GM19238 (cell line): ENCODE data around the gene ZKSCAN7.
"Not testable (repeated sequence)": the region's sequence is repeated elsewhere in the genome, so short reads cannot be mapped to it uniquely, and the experiment has no call there.

Source experiments
- DNase-seq: peaks from one replicate; pipeline ENCODE4 v3.0.0; 2011; ENCODE audit warnings: low spot score; ENCODE audit not compliant: insufficient read length

ZKSCAN7 gene

DNA sequence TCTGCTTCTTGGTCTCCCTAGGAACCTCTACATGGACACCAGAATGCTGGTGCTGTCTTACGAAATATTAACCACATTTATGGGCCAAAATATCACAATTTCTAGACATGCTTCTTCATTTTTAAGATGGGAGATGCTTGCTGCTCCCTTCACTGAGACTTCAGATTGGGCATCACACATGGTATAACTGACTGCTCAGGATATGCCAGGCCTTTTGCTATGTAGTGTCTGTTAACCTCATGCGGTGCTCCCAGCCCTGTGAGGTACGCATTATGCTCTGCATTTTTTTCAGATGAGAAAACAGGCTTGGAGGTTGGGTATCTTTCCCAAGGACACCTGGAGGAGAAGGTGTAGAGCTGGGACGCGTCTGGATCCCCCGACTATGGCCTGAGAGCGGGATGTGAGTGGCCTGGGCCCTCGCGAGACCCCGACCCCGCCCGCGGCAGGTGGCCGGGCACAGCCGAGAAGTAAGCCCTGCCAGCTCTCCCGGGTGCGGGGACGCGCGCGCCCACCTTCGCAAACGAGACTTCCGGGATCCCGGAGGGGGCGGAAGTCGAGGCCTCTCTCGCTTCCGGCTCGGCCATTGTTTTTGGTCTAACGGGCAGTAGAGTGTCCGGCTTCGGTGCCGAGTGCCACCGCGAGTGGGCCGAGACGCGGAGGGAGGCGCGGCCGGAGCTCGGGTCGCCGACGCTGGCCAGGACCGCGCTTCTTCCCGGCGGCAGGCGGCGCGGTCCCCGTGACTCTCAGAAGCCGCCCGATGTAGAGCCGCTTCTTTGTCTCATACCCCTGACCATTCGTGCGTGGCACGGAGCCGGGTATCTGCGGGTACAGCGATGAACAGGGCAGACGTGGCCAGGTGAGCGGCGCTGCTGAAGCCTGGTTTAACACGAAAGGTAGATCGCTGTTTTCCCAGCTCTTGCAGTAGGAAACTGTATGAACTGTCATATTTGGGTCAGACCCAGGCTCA, at the start of gene ZKSCAN7:
ZKSCAN7 (plus strand) TSS at position 568 of the 967 bp plus-strand sequence. CDS start 1,855 bp downstream, outside the sequence.
- DNase-seq: peak; percentile 70

GRCh38 chr3:44506556-44506955, 48.4 kb upstream of the ZKSCAN7 start:
- no peak for DNase-seq

GRCh38 chr3:44506961-44507360, 48.0 kb upstream of the ZKSCAN7 start:
- DNase-seq: no peak

DNA sequence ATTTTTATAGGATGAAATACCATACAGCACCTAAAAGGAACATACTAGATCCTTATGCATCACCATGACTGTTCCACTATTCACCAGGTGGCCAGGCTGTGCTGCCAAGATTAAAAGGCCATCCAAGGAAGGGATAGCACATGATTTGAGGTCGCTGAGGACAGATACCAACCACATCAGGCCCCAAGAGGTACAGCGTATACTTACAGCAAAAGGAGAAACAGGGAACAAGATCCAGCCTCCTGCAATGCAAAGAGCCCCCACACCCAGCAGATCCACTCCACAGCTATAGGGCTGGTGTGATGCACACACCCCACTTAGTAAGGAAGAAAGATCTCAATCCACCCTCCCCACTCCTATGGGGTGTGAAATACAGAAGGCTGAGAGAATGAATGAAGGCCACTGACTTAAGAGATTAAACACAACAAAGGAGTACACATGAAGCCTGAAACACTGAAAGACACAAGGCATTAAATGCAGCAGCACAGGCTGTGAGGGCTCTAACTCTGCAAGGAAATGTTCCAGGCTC, 45.5 kb upstream of the ZKSCAN7 start:
- no peak for DNase-seq

DNA sequence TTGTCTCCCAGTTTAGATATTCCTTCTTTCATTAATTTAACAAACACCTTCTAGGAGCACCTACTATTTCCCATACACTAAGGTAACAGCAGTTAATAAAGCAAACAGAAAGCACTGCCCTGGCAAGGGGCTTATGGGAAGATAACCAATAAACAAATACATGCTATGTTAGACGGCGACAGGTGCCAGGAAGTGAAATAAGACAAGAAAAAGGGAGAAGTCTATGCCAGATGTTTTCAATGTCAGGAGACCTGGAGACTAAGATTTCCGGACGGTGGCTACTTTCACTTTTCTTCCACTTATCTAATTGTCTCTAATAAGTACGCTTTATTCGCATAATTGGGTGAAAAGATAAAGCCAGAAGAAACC, 45.0 kb upstream of the ZKSCAN7 start:
- DNase-seq: peak; percentile 30

GRCh38 chr3:44511238-44511566, 43.8 kb upstream of the ZKSCAN7 start:
- no peak for DNase-seq

- DNase-seq: no peak
Measured at GRCh38 chr3:44513513-44513912, 41.5 kb upstream of the ZKSCAN7 start.

DNA sequence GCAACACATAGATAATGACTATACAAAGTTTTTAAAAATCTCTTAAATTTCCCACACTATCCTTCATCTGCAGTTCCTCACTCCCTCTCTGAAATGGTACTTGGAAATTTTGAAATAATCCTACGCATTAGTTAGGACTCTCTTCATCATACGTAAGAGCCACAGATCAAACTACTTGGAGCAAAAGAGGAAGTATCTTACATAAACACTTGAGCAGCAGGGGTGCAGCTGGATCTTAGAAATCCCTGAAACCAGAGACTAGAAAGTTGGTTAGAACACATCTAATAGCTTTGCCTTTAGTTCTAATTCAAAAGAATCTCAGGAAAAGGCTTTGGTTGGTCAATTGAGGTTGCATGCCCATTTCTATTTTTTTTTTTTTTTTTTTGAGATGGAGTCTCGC, 38.8 kb upstream of the ZKSCAN7 start:
- no peak for DNase-seq

DNA sequence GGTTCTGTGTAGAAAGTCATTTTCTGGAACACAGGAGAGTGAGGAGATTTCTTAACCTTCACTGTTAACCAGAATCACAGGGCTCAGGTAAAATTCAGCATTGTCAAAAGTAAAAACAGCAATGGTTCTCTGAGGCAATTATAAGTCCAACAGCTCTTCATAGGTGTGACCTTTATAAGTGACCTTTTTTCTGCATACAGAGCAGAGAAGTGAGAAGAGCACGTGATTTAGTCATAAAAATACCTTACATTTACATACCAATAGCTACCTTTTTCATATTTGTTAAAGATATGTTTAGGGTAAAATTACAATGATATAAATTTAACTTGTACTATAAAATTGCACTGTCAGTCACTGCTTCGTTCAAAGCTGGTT, 36.2 kb upstream of the ZKSCAN7 start:
- DNase-seq: no peak

DNA sequence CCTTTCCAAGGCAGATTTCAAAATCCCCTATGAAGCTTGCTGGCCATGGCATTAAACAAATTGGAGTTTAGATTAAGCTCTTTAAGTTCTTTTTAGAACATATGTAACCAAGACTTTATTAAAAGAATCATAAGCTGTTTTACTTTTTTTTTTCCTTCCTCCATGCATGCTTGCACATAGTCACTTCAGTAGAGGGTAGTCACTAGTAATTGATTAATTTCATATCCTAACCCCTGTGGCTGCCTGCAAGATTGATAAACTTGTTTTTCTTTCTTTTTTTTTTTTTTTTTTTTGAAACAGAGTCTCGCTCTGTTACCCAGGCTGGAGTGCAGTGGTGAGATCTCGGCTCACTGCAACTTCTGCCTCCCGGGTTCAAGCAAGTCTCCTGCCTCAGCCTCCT, 33.3 kb upstream of the ZKSCAN7 start:
- DNase-seq: no peak

DNA sequence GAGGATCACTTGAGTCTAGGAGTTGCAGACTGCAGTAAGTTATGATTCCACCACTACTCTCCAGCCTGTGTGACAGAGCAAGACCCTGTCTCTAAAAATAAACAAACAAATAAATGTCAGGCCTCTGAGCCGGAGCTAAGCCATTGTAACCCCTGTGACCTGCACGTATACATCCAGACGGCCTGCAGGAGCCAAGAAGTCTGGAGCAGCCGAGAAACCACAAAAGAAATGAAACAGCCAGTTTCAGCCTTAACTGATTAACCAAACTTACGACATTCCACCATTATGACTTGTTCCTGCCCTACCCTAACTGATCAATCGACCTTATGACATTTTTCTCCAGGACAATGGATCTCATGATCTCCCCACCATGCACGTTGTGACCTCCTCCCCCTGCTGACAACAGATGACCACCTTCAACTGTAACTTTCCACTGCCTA, 32.5 kb upstream of the ZKSCAN7 start:
- DNase-seq: no peak

GRCh38 chr3:44525060-44525459, 29.9 kb upstream of the ZKSCAN7 start:
- no peak for DNase-seq

- DNase-seq: no peak
Measured at GRCh38 chr3:44529927-44530326, 25.1 kb upstream of the ZKSCAN7 start.

GRCh38 chr3:44530911-44531310, 24.1 kb upstream of the ZKSCAN7 start:
- no peak for DNase-seq

- DNase-seq: not testable (repeated sequence)
Measured at GRCh38 chr3:44534659-44535058, 20.3 kb upstream of the ZKSCAN7 start.

DNA sequence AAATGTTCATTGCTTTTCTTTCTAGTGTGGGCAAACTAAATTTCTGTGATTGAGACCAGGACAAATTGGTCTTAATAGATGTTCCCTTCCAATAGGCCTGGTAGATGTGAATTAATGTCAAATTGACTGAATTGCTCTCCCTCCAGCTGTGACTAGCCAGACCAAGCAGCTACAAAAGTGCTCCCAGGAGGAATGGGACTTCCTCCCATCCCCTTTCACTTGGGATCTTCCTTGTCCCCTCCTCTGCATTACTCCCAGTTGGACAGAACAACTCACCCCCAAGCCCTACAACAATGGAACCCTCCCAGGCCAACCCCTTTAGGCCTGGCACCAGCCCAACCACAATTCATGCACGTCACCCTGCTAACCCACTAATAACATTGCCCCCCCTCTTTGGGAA, 19.6 kb upstream of the ZKSCAN7 start:
- DNase-seq: no peak

GRCh38 chr3:44544811-44545210, 10.2 kb upstream of the ZKSCAN7 start:
- DNase-seq: not testable (repeated sequence)

GRCh38 chr3:44555723-44556122, 730 bp downstream of the ZKSCAN7 start:
- DNase-seq: no peak

DNA sequence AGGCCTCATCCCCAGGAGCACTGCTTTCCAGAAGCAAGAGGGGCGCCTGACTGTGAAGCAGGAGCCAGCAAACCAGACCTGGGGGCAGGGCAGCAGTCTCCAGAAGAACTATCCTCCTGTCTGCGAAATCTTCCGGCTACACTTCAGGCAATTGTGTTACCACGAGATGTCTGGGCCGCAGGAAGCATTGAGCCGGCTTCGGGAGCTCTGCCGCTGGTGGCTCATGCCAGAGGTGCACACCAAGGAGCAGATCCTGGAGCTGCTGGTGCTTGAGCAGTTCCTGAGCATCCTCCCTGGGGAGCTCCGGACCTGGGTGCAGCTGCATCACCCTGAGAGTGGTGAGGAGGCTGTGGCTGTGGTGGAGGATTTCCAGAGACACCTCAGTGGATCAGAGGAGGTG, 2.1 kb downstream of the ZKSCAN7 start:
- no peak for DNase-seq

GRCh38 chr3:44561076-44561475, 6.1 kb downstream of the ZKSCAN7 start:
- DNase-seq: no peak

GRCh38 chr3:44562147-44562546, 7.2 kb downstream of the ZKSCAN7 start:
- DNase-seq: no peak

- no peak for DNase-seq
Measured at GRCh38 chr3:44568561-44568960, 13.6 kb downstream of the ZKSCAN7 start.

DNA sequence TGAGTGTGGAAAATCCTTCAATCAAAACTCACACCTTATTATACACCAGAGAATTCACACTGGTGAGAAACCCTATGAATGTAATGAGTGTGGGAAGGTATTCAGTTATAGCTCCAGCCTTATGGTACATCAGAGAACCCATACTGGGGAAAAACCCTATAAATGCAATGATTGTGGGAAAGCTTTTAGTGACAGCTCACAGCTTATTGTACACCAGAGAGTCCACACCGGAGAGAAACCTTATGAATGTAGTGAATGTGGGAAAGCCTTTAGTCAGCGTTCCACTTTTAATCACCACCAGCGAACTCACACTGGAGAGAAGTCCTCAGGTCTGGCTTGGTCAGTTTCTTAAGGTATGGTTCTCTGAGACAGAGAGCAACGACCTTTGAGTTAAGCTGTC, 16.0 kb downstream of the ZKSCAN7 start:
- no peak for DNase-seq
